HCT116 (cell line): ENCODE data around the gene SMAD2. TPM values are rescaled to one million over a fixed set of nuclear protein-coding genes. Genes with fewer than 3 reads are reported as not detected.

ENCODE experiments used
- ATAC-seq: fragments of 200-7000 bp; cut with Tn5 transposase; 2 replicates; pipeline ENCODE4 v1.9.1; 2020; ENCODE audit warnings: mild to moderate bottlenecking, moderate library complexity
- BruUV-seq: library from RNA; stranded (reverse); fragments of 400-500 nt; replicated peaks from 2 replicates; lab custom pipeline; 2021; lab: Mats Ljungman, UMichigan
- CTCF ChIA-PET: fragments of 300-600 bp; sonication (Branson Sonifier 250); formaldehyde crosslinking; loops from one replicate; lab custom pipeline; 2021; ENCODE audit warnings: antibody characterized with exemption; lab: Charles Lee
- POLR2A ChIA-PET: fragments of 300-600, 350-600 bp; sonication (Branson Sonifier 250); formaldehyde crosslinking; loops from one replicate; lab custom pipeline; 2021; ENCODE audit warnings: antibody characterized with exemption; lab: Charles Lee
- RAD21 ChIA-PET, 2 experiments: fragments of 300-600 bp; sonication (Branson Sonifier 250); formaldehyde crosslinking; loops; one replicate each; lab custom pipeline; 2023; ENCODE audit warnings: low total read pairs in 2 of 2; ENCODE audit not compliant: uncharacterized antibody in 2 of 2, unreplicated experiment in 2 of 2, low non-redundant PET in 1 of 2; lab: Charles Lee
- DNase-seq: peaks from one replicate; pipeline ENCODE4 v3.0.0-alpha.2; 2010; ENCODE audit warnings: low read depth, low spot score
- H2AFZ ChIP-seq: fragments of 200-600 bp; shearing (Covaris generic), sonication (generic); 2 replicates; pipeline ENCODE4 v1.6.1; 2017; ENCODE audit warnings: low read depth, mixed run types, mixed read lengths, antibody characterized with exemption, low read length; ENCODE audit not compliant: poor library complexity, severe bottlenecking
- H3K27ac ChIP-seq: 2 replicates; pipeline ENCODE4 v1.5.1; 2012; ENCODE audit warnings: low read depth, low read length
- H3K27me3 ChIP-seq: fragments of 200-600 bp; sonication (generic); 2 replicates; pipeline ENCODE4 v1.6.1; 2016; ENCODE audit warnings: mixed run types, low read length, mixed read lengths; ENCODE audit not compliant: insufficient read depth
- H3K36me3 ChIP-seq, 2 experiments: fragments of 200-500 bp in 1 of 2; fragments of 200-600 bp in 1 of 2; sonication (Bioruptor generic) in 1 of 2; sonication (generic) in 1 of 2; 2 replicates each; pipeline versions ENCODE4 v1.5.1 to v1.6.1; 2014 to 2016; ENCODE audit warnings: low read length in 2 of 2, inconsistent platforms in 1 of 2, mixed read lengths in 1 of 2, mixed run types in 1 of 2; ENCODE audit not compliant: insufficient read depth in 2 of 2, control insufficient read depth in 1 of 2
- H3K4me1 ChIP-seq, 2 experiments: fragments of 200-600 bp in 1 of 2; sonication (generic) in 1 of 2; 2 replicates each; pipeline versions ENCODE4 v1.5.1 to v1.6.1; 2012 to 2017; ENCODE audit warnings: low read length in 2 of 2, inconsistent platforms in 1 of 2, mild to moderate bottlenecking in 1 of 2, mixed read lengths in 1 of 2, mixed run types in 1 of 2, moderate library complexity in 1 of 2; ENCODE audit not compliant: insufficient read depth in 2 of 2, control insufficient read depth in 1 of 2
- H3K4me2 ChIP-seq: fragments of 200-600 bp; sonication (generic); 2 replicates; pipeline ENCODE4 v1.6.1; 2017; ENCODE audit warnings: mixed run types, low read length, mixed read lengths
- H3K4me3 ChIP-seq, 2 experiments: fragments of 200-600 bp in 1 of 2; sonication (generic) in 1 of 2; replicated peaks in 1 of 2; 2 replicates each; pipeline ENCODE4 v1.5.1; 2011 to 2016; ENCODE audit warnings: low read length in 2 of 2, control low read depth in 1 of 2, low read depth in 1 of 2, mild to moderate bottlenecking in 1 of 2, mixed read lengths in 1 of 2, mixed run types in 1 of 2
- H3K79me2 ChIP-seq: fragments of 200-600 bp; sonication (generic); 2 replicates; pipeline ENCODE4 v1.6.1; 2017; ENCODE audit warnings: mild to moderate bottlenecking, mixed run types, low read length, moderate library complexity, mixed read lengths; ENCODE audit not compliant: insufficient read depth
- H3K9ac ChIP-seq: fragments of 200-600 bp; sonication (generic); 2 replicates; pipeline ENCODE4 v1.6.1; 2016; ENCODE audit warnings: low read length, mixed read lengths
- H3K9me2 ChIP-seq: fragments of 200-600 bp; sonication (generic), shearing (Covaris generic); 2 replicates; pipeline ENCODE4 v1.6.1; 2017; ENCODE audit warnings: mixed run types, mild to moderate bottlenecking, moderate library complexity; ENCODE audit not compliant: insufficient read depth
- H3K9me3 ChIP-seq, 2 experiments: fragments of 200-500 bp in 1 of 2; fragments of 200-600 bp in 1 of 2; sonication (Bioruptor generic) in 1 of 2; sonication (generic) in 1 of 2; 2 replicates each; pipeline ENCODE4 v1.6.1; 2014 to 2017; ENCODE audit warnings: low read length in 2 of 2, mixed read lengths in 2 of 2, inconsistent platforms in 1 of 2, low read depth in 1 of 2, mild to moderate bottlenecking in 1 of 2, mixed run types in 1 of 2, moderate library complexity in 1 of 2; ENCODE audit not compliant: control insufficient read depth in 1 of 2, insufficient read depth in 1 of 2
- H4K20me1 ChIP-seq: fragments of 200-600 bp; sonication (generic), shearing (Covaris generic); 2 replicates; pipeline ENCODE4 v1.6.1; 2017; ENCODE audit warnings: mixed run types, mild to moderate bottlenecking, moderate library complexity; ENCODE audit not compliant: insufficient read depth
- ATF3 ChIP-seq: IDR thresholded peaks from 2 replicates; pipeline ENCODE4 v1.6.1; 2012
- CBX3 ChIP-seq: IDR thresholded peaks from 2 replicates; pipeline ENCODE4 v1.6.1; 2012; ENCODE audit warnings: low read depth
- CEBPB ChIP-seq: IDR thresholded peaks from 2 replicates; pipeline ENCODE4 v1.6.1; 2012; ENCODE audit warnings: low read depth
- CTCF ChIP-seq, 3 experiments: fragments of 200-600 bp in 1 of 3; sonication (generic) in 1 of 3; IDR thresholded peaks in 2 of 3; conservative IDR thresholded peaks in 1 of 3; 2 replicates each; pipeline ENCODE4 v1.5.1; 2012 to 2017; ENCODE audit warnings: low read depth in 2 of 3, low read length in 2 of 3, antibody characterized with exemption in 1 of 3, borderline replicate concordance in 1 of 3, control low read depth in 1 of 3, mild to moderate bottlenecking in 1 of 3, mixed read lengths in 1 of 3, mixed run types in 1 of 3, moderate library complexity in 1 of 3; ENCODE audit not compliant: insufficient read depth in 1 of 3
- EGR1 ChIP-seq: IDR thresholded peaks from 2 replicates; pipeline ENCODE4 v1.6.1; 2012; ENCODE audit warnings: low read depth
- ELF1 ChIP-seq: IDR thresholded peaks from 2 replicates; pipeline ENCODE4 v1.6.1; 2012; ENCODE audit warnings: low read depth, borderline replicate concordance
- JUND ChIP-seq: IDR thresholded peaks from 2 replicates; pipeline ENCODE4 v1.6.1; 2012
- MAX ChIP-seq: IDR thresholded peaks from 2 replicates; pipeline ENCODE4 v1.6.1; 2012
- RAD21 ChIP-seq: IDR thresholded peaks from 2 replicates; pipeline ENCODE4 v1.6.1; 2012; ENCODE audit warnings: low read depth, mild to moderate bottlenecking
- REST ChIP-seq: IDR thresholded peaks from 2 replicates; pipeline ENCODE4 v1.6.1; 2012; ENCODE audit warnings: low read depth
- SIN3A ChIP-seq: IDR thresholded peaks from 2 replicates; pipeline ENCODE4 v1.6.1; 2012; ENCODE audit warnings: low read depth
- SRF ChIP-seq: IDR thresholded peaks from 2 replicates; pipeline ENCODE4 v1.6.1; 2012; ENCODE audit warnings: low read depth
- TCF7L2 ChIP-seq: IDR thresholded peaks from 2 replicates; pipeline ENCODE4 v1.7.0; 2011; ENCODE audit warnings: borderline replicate concordance, inconsistent platforms; ENCODE audit not compliant: insufficient read depth, insufficient read length; ENCODE audit errors: extremely low read depth
- YY1 ChIP-seq: IDR thresholded peaks from 2 replicates; pipeline ENCODE4 v1.6.1; 2011; ENCODE audit warnings: low read length, low read depth, moderate library complexity, mild to moderate bottlenecking; ENCODE audit not compliant: insufficient replicate concordance; ENCODE audit errors: extremely low read depth
- ZFX ChIP-seq: fragments of 450-650 bp; IDR thresholded peaks from 2 replicates; pipeline ENCODE4 v1.6.1; 2017
- ZNF274 ChIP-seq: fragments of 200-500 bp; sonication (Bioruptor generic); IDR thresholded peaks from 2 replicates; pipeline ENCODE4 v1.6.1; 2014; ENCODE audit warnings: mild to moderate bottlenecking, low read depth, low read length, inconsistent platforms
- intact Hi-C: fragments of 100-400 bp; cut with micrococcal nuclease; formaldehyde crosslinking; loops from 2 replicates; pipeline ENCODE4 v1.10.0; 2022
- total RNA-seq: library from RNA; stranded (reverse); gene quantifications from one replicate; pipeline ENCODE4 v1.2.1, GENCODE V29; 2021; ENCODE audit not compliant: unreplicated experiment

SMAD2 gene
- total RNA-seq, 1 experiment from 2014 or later: 130 TPM

GRCh38 chr18:47826157-47827074 is 104.0 kb downstream of the SMAD2 start:
- POLR2A ChIA-PET: no interaction called here
- CTCF ChIA-PET: no interaction called here

More at GRCh38 chr18:47826157-47827074, 104.0 kb downstream of the SMAD2 start:
- H3K27me3 ChIP-seq: no peaks in the 10 kb centered on the region
- no peaks in the 10 kb centered on the region for H3K9me2 ChIP-seq
- H2AFZ ChIP-seq: no peak overlapping the region
- DNase-seq (no peak), ATAC-seq (no peak)
- H3K36me3 ChIP-seq: no peaks in the 10 kb centered on the region
- no peak overlapping the region for H3K9ac ChIP-seq
- no peak overlapping the region for H3K4me3 ChIP-seq
- BruUV-seq: no TSS peak
- H3K27ac ChIP-seq: no peak overlapping the region
- no peaks in the 10 kb centered on the region for H4K20me1 ChIP-seq
- intact Hi-C loops: no loop called here
- H3K4me1 ChIP-seq: no peaks in the 10 kb centered on the region
- no peaks in the 10 kb centered on the region for H3K79me2 ChIP-seq
- RAD21 ChIA-PET: no interaction called here
- H3K4me2 ChIP-seq: no peak overlapping the region
- TF ChIP-seq ZNF274: no peak
- no peak for TF ChIP-seq YY1
- no peak for TF ChIP-seq SRF
- no peak for TF ChIP-seq MAX
- no peak for TF ChIP-seq CBX3
- no peak for TF ChIP-seq ATF3
- TF ChIP-seq ELF1: no peak
- TF ChIP-seq ZFX: no peak
- no peak for TF ChIP-seq CTCF (IDR thresholded peaks at IDR 0.05 in 2 of 3, conservative IDR thresholded peaks at IDR 0.05 in 1 of 3; ENCODE audit: borderline replicate concordance in 1 of 3, insufficient read depth in 1 of 3, low read depth in 2 of 3, low read length in 2 of 3)
- no peak for TF ChIP-seq REST
- no peak for TF ChIP-seq SIN3A
- no peak for TF ChIP-seq EGR1
- no peak for TF ChIP-seq CEBPB
- no peak for TF ChIP-seq TCF7L2
- TF ChIP-seq JUND: no peak
- no peak for TF ChIP-seq RAD21
- TF ChIP-seq, all 23 proteins: peak for 0
- H3K9me3 ChIP-seq: no peaks in the 10 kb centered on the region
